ENCODE measurements around the gene BLTP3A. TPM values are rescaled to one million over a fixed set of nuclear protein-coding genes. Genes with fewer than 3 reads are reported as not detected.
"Not testable (repeated sequence)": the region's sequence is repeated elsewhere in the genome, so short reads cannot be mapped to it uniquely, and the experiment has no call there.

BLTP3A gene
- total RNA-seq, 4 donors from 2014 or later = 11.7 to 19.6 (median 16.0) TPM

GRCh38 chr6:34795836-34796425, 4.0 kb downstream of the BLTP3A start:
- no peak for TF ChIP-seq CTCF (IDR thresholded peaks at IDR 0.05)
- no peak for DNase-seq (ENCODE audit: low spot score)
- ATAC-seq (ENCODE audit: low FRiP score) = peak; percentile 25

DNA sequence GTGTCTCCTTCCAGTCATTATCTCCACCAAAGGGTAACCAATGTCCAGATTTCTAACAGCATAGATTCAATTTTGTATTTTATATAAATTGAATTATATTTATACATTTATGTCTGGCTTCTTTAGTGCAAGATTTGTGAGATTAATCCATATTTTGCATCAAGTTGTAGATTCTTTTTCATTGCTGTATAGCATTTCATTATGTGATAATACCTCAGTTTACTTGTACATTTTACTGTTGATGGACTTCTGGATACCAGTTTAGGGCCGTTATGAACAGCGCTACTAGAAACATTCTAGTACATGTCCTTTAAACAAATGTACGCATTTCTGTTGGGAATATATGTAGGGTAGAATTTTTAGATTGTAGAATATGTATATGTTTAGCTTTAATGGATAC, 6.2 kb downstream of the BLTP3A start:
- ATAC-seq (ENCODE audit: low FRiP score) (no peak), DNase-seq (ENCODE audit: low spot score) (no peak)
- TF ChIP-seq CTCF (IDR thresholded peaks at IDR 0.05) = no peak

GRCh38 chr6:34799547-34799946, 7.7 kb downstream of the BLTP3A start:
- ATAC-seq (ENCODE audit: low FRiP score) (no peak), DNase-seq (ENCODE audit: low spot score) (no peak)
- no peak for TF ChIP-seq CTCF (IDR thresholded peaks at IDR 0.05)

- no peak for DNase-seq (ENCODE audit: low spot score)
- ATAC-seq (ENCODE audit: low FRiP score) = no peak
- TF ChIP-seq CTCF (IDR thresholded peaks at IDR 0.05) = no peak
These were observed 12.7 kb downstream of the BLTP3A start for GRCh38 chr6:34804543-34804942.

GRCh38 chr6:34805074-34805473, 13.2 kb downstream of the BLTP3A start:
- not testable (repeated sequence) for ATAC-seq (ENCODE audit: low FRiP score); DNase-seq (ENCODE audit: low spot score)

GRCh38 chr6:34806738-34807453, 15.0 kb downstream of the BLTP3A start:
- ATAC-seq (ENCODE audit: low FRiP score) (no peak), DNase-seq (ENCODE audit: low spot score) (no peak)
- no peak for TF ChIP-seq CTCF (IDR thresholded peaks at IDR 0.05)

- not testable (repeated sequence) for DNase-seq (ENCODE audit: low spot score); ATAC-seq (ENCODE audit: low FRiP score)
These were observed 16.6 kb downstream of the BLTP3A start for GRCh38 chr6:34808473-34808872.

DNA sequence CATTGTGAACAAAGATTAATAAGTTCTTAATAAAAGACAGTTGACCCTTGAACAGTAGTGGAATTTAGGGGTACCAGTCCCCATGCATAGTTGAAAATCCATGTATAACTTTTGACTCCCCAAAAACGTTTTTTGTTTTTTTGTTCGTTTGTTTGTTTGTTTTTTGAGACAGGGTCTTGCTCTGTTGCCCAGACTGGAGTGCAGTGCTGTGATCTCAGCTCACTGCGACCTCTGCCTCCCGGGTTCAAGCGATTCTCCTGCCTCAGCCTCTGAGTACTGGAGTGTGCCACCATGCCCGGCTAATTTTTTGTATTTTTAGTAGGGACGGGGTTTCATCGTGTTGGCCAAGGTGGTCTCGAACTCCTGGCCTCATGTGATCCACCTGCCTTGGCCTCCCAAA, 17.5 kb downstream of the BLTP3A start:
- DNase-seq (ENCODE audit: low spot score); ATAC-seq (ENCODE audit: low FRiP score): not testable (repeated sequence)

Data from omental fat pad (tissue), 4 donors.